PC-9 (cell line): ENCODE data around the gene ADAP1.

Experiments used
- CTCF ChIP-seq: fragments of 200-600 bp; sonication (generic); conservative IDR thresholded peaks from 2 replicates; pipeline ENCODE4 v1.6.1; 2017; ENCODE audit warnings: mixed run types, antibody characterized with exemption, mild to moderate bottlenecking, moderate library complexity
- EZH2 ChIP-seq: fragments of 200-600 bp; sonication (generic); IDR thresholded peaks from 2 replicates; pipeline ENCODE4 v1.8.0; 2017; ENCODE audit warnings: antibody characterized with exemption, low read depth

GRCh38 chr7:876972-877311 is 77.5 kb downstream of the ADAP1 start:
- no peak for TF ChIP-seq CTCF
- no peak for TF ChIP-seq EZH2
